Prostate gland (tissue), 2 donors: ENCODE data around the gene VAMP1. TPM values are rescaled to one million over a fixed set of nuclear protein-coding genes. Genes with fewer than 3 reads are reported as not detected.
"Not testable (repeated sequence)": the region's sequence is repeated elsewhere in the genome, so short reads cannot be mapped to it uniquely, and the experiment has no call there.

Experiments used
- DNase-seq: peaks from one replicate; pipeline ENCODE4 v3.0.0-alpha.2; 2019; ENCODE audit warnings: low spot score
- H3K27ac ChIP-seq, 2 donors: fragments of 200-600 bp; sonication (generic); 2 replicates each; pipeline ENCODE4 v1.5.1; 2017 to 2019
- H3K27me3 ChIP-seq: fragments of 200-600 bp; sonication (generic); replicated peaks from 2 replicates; pipeline ENCODE4 v1.5.1; 2019; ENCODE audit not compliant: insufficient read depth
- H3K36me3 ChIP-seq, 2 donors: fragments of 200-600 bp; sonication (generic); 1 replicate in 1 of 2; 2 replicates in 1 of 2; pipeline versions ENCODE4 v1.5.1 to v1.8.1; 2017 to 2019
- H3K4me1 ChIP-seq: fragments of 200-600 bp; sonication (generic); replicated peaks from 2 replicates; pipeline ENCODE4 v1.5.1; 2019
- H3K4me3 ChIP-seq, 2 donors: fragments of 200-600 bp; sonication (generic); 2 replicates each; pipeline ENCODE4 v1.5.1; 2017 to 2019
- H3K9me3 ChIP-seq: fragments of 200-600 bp; sonication (generic); 2 replicates; pipeline ENCODE4 v1.5.1; 2017
- CTCF ChIP-seq, 4 experiments: fragments of 200-600 bp in 2 of 4; fragments of 450-650 bp in 2 of 4; sonication (generic) in 2 of 4; IDR thresholded peaks; 1 replicate in 3 of 4; 2 replicates in 1 of 4; pipeline ENCODE4 v1.5.1; 2016 to 2019; ENCODE audit warnings: antibody characterized with exemption in 4 of 4, mild to moderate bottlenecking in 2 of 4, moderate library complexity in 2 of 4
- POLR2A ChIP-seq: fragments of 450-650 bp; IDR thresholded peaks from one replicate; pipeline ENCODE4 v1.6.1; 2016; ENCODE audit warnings: antibody characterized with exemption, mild to moderate bottlenecking
- POLR2AphosphoS5 ChIP-seq: sonication (generic); formaldehyde crosslinking; IDR thresholded peaks from one replicate; pipeline ENCODE4 v1.6.1; 2017; ENCODE audit warnings: antibody characterized with exemption
- WGBS: methylation state at CpG from one replicate; pipeline ENCODE4 v1.1.5; 2018; 5-methylcytosine and 5-hydroxymethylcytosine counted together
- intact Hi-C: fragments of 100-400 bp; cut with DNase I; formaldehyde crosslinking; loops from one replicate; pipeline ENCODE4 v1.14.2; 2022
- total RNA-seq, 2 donors: library from RNA; depleted of rRNA; stranded (reverse); fragments of >200 nt; gene quantifications; one replicate each; pipeline ENCODE4 v1.1.0, GENCODE V29; 2016

The VAMP1 gene
- total RNA-seq, 2 donors from 2014 or later: 6.3 to 8.5 TPM

GRCh38 chr12:6469092-6469491 is 1.4 kb downstream of the VAMP1 start:
- intact Hi-C loops: no loop called here
- no peak for DNase-seq
- peak overlapping the region in 1 of 2 donors; percentile 86 for H3K4me3 ChIP-seq
- no peaks in the 10 kb centered on the region for H3K36me3 ChIP-seq
- H3K27me3 ChIP-seq: no peaks in the 10 kb centered on the region
- no peak overlapping the region for H3K27ac ChIP-seq
- H3K4me1 ChIP-seq: peaks cover 3% of the 10 kb centered on the region
- no peaks in the 10 kb centered on the region for H3K9me3 ChIP-seq
- TF ChIP-seq CTCF (IDR thresholded peaks at IDR 0.05): no peak
- TF ChIP-seq POLR2A: no peak
- no peak for TF ChIP-seq POLR2AphosphoS5
- 75% methylated on average over 6 of the region's 6 CpGs for WGBS

GRCh38 chr12:6468283-6468575 is 2.2 kb downstream of the VAMP1 start:
- intact Hi-C loops: no loop called here
- TF ChIP-seq POLR2AphosphoS5: no peak
- no peak for TF ChIP-seq POLR2A
- TF ChIP-seq CTCF (IDR thresholded peaks at IDR 0.05): no peak
- Histone ChIP-seq H3K4me1 (peaks cover 3% of the 10 kb centered on the region), H3K27ac (no peak overlapping the region), H3K4me3 (no peak overlapping the region), H3K36me3 (peaks cover 0 to 5% of the 10 kb centered on the region in 2 donors), H3K27me3 (no peaks in the 10 kb centered on the region), H3K9me3 (no peaks in the 10 kb centered on the region)
- no peak for DNase-seq

- H3K27ac ChIP-seq, H3K9me3 ChIP-seq, intact Hi-C loops, DNase-seq, H3K27me3 ChIP-seq, H3K4me3 ChIP-seq, H3K4me1 ChIP-seq: not testable (repeated sequence)
- 95% methylated on average over 8 of the region's 9 CpGs for WGBS
- peaks cover 0 to 10% of the 10 kb centered on the region in 2 donors for H3K36me3 ChIP-seq
Observed at GRCh38 chr12:6467571-6468282, 2.8 kb downstream of the VAMP1 start.

- DNase-seq, H3K27me3 ChIP-seq, H3K4me1 ChIP-seq, H3K9me3 ChIP-seq, H3K27ac ChIP-seq, intact Hi-C loops, H3K4me3 ChIP-seq: not testable (repeated sequence)
- H3K36me3 ChIP-seq: peaks cover 0 to 14% of the 10 kb centered on the region in 2 donors
- WGBS: 77% methylated on average over 4 of the region's 4 CpGs
Observed at GRCh38 chr12:6466751-6467150, 3.7 kb downstream of the VAMP1 start.

GRCh38 chr12:6466184-6466573 is 4.3 kb downstream of the VAMP1 start:
- Histone ChIP-seq H3K36me3 (peaks cover 0 to 18% of the 10 kb centered on the region in 2 donors), H3K9me3 (no peaks in the 10 kb centered on the region), H3K4me3 (no peak overlapping the region), H3K27ac (no peak overlapping the region), H3K4me1 (peaks cover 1% of the 10 kb centered on the region), H3K27me3 (no peaks in the 10 kb centered on the region)
- TF ChIP-seq CTCF (IDR thresholded peaks at IDR 0.05): no peak
- TF ChIP-seq POLR2A: no peak
- no peak for DNase-seq
- intact Hi-C loops: no loop called here
- 93% methylated on average over 5 of the region's 5 CpGs for WGBS

GRCh38 chr12:6465467-6466183 is 4.9 kb downstream of the VAMP1 start:
- TF ChIP-seq POLR2A (no peak), CTCF (IDR thresholded peaks at IDR 0.05) (peak; percentile 78 to 94 (median 84)), POLR2AphosphoS5 (peak; percentile 59)
- peak; percentile 63 for DNase-seq
- H3K36me3 ChIP-seq: peaks cover 0 to 18% of the 10 kb centered on the region in 2 donors
- H3K4me3 ChIP-seq: no peak overlapping the region
- 48% methylated on average over 6 of the region's 6 CpGs for WGBS
- intact Hi-C loops: loop anchor here (2.0 kb wide), 1 partner anchor 43 kb away; no protein-coding TSS in a partner anchor
- H3K9me3 ChIP-seq: no peaks in the 10 kb centered on the region
- H3K27me3 ChIP-seq: no peaks in the 10 kb centered on the region
- H3K4me1 ChIP-seq: no peaks in the 10 kb centered on the region
- H3K27ac ChIP-seq: no peak overlapping the region
